ENCODE data around the gene KLRC2. TPM values are rescaled to one million over a fixed set of nuclear protein-coding genes. Genes with fewer than 3 reads are reported as not detected.

Gene KLRC2
- total and polyA plus RNA-seq, 2 of the 4 experiments (the other 2 are of a cell fraction) = not detected

GRCh38 chr12:10384191-10384590 lies 51.6 kb downstream of the KLRC2 start:
- no peaks in the 10 kb centered on the region for H3K27me3 ChIP-seq (ENCODE audit: control insufficient read depth, insufficient read depth, low read length)
- H2BK20ac ChIP-seq (ENCODE audit: low read depth, low read length) = no peak overlapping the region
- no peak overlapping the region for H3K18ac ChIP-seq (ENCODE audit: low read depth, low read length)
- no peak overlapping the region for H4K91ac ChIP-seq (ENCODE audit: insufficient read depth, low read depth, low read length)
- no peak overlapping the region for H2BK120ac ChIP-seq (ENCODE audit: low read depth, low read length)
- no peak overlapping the region for H4K5ac ChIP-seq (ENCODE audit: low read depth, low read length)
- ATAC-seq (ENCODE audit: low read depth) (no peak), DNase-seq (no peak)
- H2BK15ac ChIP-seq (ENCODE audit: low read depth, low read length) = no peak overlapping the region
- intact Hi-C loops (cut with micrococcal nuclease) = no loop called here
- no peaks in the 10 kb centered on the region for H3K79me1 ChIP-seq (ENCODE audit: low read depth in 1 of 2, low read length in 2 of 2)
- no peaks in the 10 kb centered on the region for H3K36me3 ChIP-seq (ENCODE audit: control insufficient read depth, insufficient read depth, low read length)
- H3K9me3 ChIP-seq (ENCODE audit: control insufficient read depth, insufficient read depth, low read length) = no peaks in the 10 kb centered on the region
- H3K9ac ChIP-seq (ENCODE audit: low read depth, low read length) = no peak overlapping the region
- TF ChIP-seq USF2 (IDR thresholded peaks at IDR 0.05; ENCODE audit: low read depth, low read length) (no peak), MAZ (IDR thresholded peaks at IDR 0.05; ENCODE audit: borderline replicate concordance, low read depth, low read length) (no peak), ELK1 (IDR thresholded peaks at IDR 0.05; ENCODE audit: borderline replicate concordance, low read depth, low read length) (no peak), NFE2L2 (IDR thresholded peaks at IDR 0.05; ENCODE audit: low read depth, low read length) (no peak), CHD1 (IDR thresholded peaks at IDR 0.05; ENCODE audit: low read depth, low read length) (no peak), RFX5 (IDR thresholded peaks at IDR 0.05; ENCODE audit: low read depth, low read length) (no peak), CEBPB (IDR thresholded peaks at IDR 0.05; ENCODE audit: low read depth, low read length) (no peak), RAD21 (IDR thresholded peaks at IDR 0.05; ENCODE audit: low read length) (no peak), FOS (IDR thresholded peaks at IDR 0.05; ENCODE audit: low read depth, low read length) (no peak), RCOR1 (IDR thresholded peaks at IDR 0.05; ENCODE audit: insufficient replicate concordance, low read length) (no peak), POLR2A (IDR thresholded peaks at IDR 0.05; ENCODE audit: low read depth, low read length) (no peak), BHLHE40 (IDR thresholded peaks at IDR 0.05; ENCODE audit: low read depth, low read length) (no peak), MAFK (IDR thresholded peaks at IDR 0.05; ENCODE audit: low read depth, low read length) (no peak), MXI1 (IDR thresholded peaks at IDR 0.05; ENCODE audit: borderline replicate concordance, low read depth, low read length) (no peak), CTCF (conservative IDR thresholded peaks at IDR 0.05; ENCODE audit: low read depth, low read length) (no peak), SMC3 (IDR thresholded peaks at IDR 0.05; ENCODE audit: low read depth, low read length) (no peak)
- CTCF ChIA-PET = no interaction called here
- no peak overlapping the region for H2AK9ac ChIP-seq (replicated peaks; ENCODE audit: low read depth, low read length, poor library complexity)
- POLR2A ChIA-PET (ENCODE audit: unreplicated experiment) = no interaction called here
- H3K27ac ChIP-seq (ENCODE audit: insufficient read depth, low read length) = no peak overlapping the region
- H3K4me1 ChIP-seq (ENCODE audit: control insufficient read depth, insufficient read depth, low read length) = no peaks in the 10 kb centered on the region
- no peak overlapping the region for H3K23ac ChIP-seq (ENCODE audit: low read depth, low read length)
- no peak overlapping the region for H3K4ac ChIP-seq (ENCODE audit: low read depth, low read length)
- no peak overlapping the region for H2AK5ac ChIP-seq (ENCODE audit: low read depth, low read length)
- no peak overlapping the region for H4K8ac ChIP-seq (ENCODE audit: low read depth in 2 of 2, low read length in 2 of 2)
- no peak overlapping the region for H3K14ac ChIP-seq (replicated peaks; ENCODE audit: low read depth, low read length)
- no TSS peak for BruUV-seq (replicated peaks)
- no peaks in the 10 kb centered on the region for H4K20me1 ChIP-seq (ENCODE audit: insufficient read depth, low read length)
- in situ Hi-C loops (cut with MboI; ENCODE audit: low sequenced_read_pairs) = no loop called here
- H2AFZ ChIP-seq (replicated peaks; ENCODE audit: low read length, poor library complexity) = no peak overlapping the region
- H2BK5ac ChIP-seq (ENCODE audit: low read depth, low read length, poor library complexity, severe bottlenecking) = no peak overlapping the region
- dilution Hi-C loops (cut with HindIII; ENCODE audit: low sequenced_read_pairs, unreplicated experiment) = no loop called here
- no peak overlapping the region for H3K4me2 ChIP-seq (ENCODE audit: low read depth, low read length)
- no CpG with 5 or more reads among the region's 3 CpGs for WGBS, 2 experiments (ENCODE audit: extremely low coverage in 2 of 2, insufficient read length in 1 of 2)
- H3K4me3 ChIP-seq (ENCODE audit: insufficient read depth, low read depth, low read length) = no peak overlapping the region
- H3K56ac ChIP-seq (ENCODE audit: extremely low read depth, insufficient read depth, low read length) = no peak overlapping the region
- no peaks in the 10 kb centered on the region for H3K9me1 ChIP-seq (ENCODE audit: insufficient read depth, low read length)

Data from IMR-90 (cell line).